Measurements from ENCODE around the gene IFNL3. TPM values are rescaled to one million over a fixed set of nuclear protein-coding genes. Genes with fewer than 3 reads are reported as not detected.

IFNL3 gene
- total and polyA plus RNA-seq, 2 of the 13 experiments (the other 11 are each of a cell fraction or from before 2014, with no cell fraction given) = not detected

- no peak for TF ChIP-seq HBP1 (CRISPR knock-in tag; IDR thresholded peaks at IDR 0.05; ENCODE audit: low read depth)
- TF ChIP-seq ARID3A (IDR thresholded peaks at IDR 0.05; ENCODE audit: low read depth, low read length) = no peak
- no peak for TF ChIP-seq MXD1 (CRISPR knock-in tag; IDR thresholded peaks at IDR 0.05)
- no peak for TF ChIP-seq ZBTB3 (CRISPR knock-in tag; IDR thresholded peaks at IDR 0.05; ENCODE audit: borderline replicate concordance, low read depth)
- TF ChIP-seq BHLHE40 (IDR thresholded peaks at IDR 0.05; ENCODE audit: low read length) = peak; percentile 77
- no peak for TF ChIP-seq ZNF441 (CRISPR knock-in tag; IDR thresholded peaks at IDR 0.05; ENCODE audit: borderline replicate concordance)
- TF ChIP-seq KDM5B (CRISPR knock-in tag; IDR thresholded peaks at IDR 0.05; ENCODE audit: borderline replicate concordance) = no peak
- TF ChIP-seq XBP1 (CRISPR knock-in tag; IDR thresholded peaks at IDR 0.05) = no peak
- TF ChIP-seq PCBP1 (IDR thresholded peaks at IDR 0.05; ENCODE audit: borderline replicate concordance, low read depth, low read length) = no peak
- peak; percentile 21; the same call in 1 of the 2 replicates for TF ChIP-seq TFAP4 (IDR thresholded peaks at IDR 0.05; ENCODE audit: borderline replicate concordance, low read depth)
- TF ChIP-seq MYC (CRISPR knock-in tag; IDR thresholded peaks at IDR 0.05; ENCODE audit: borderline replicate concordance) = peak; percentile 21; the same call in 1 of the 2 replicates
- no peak for TF ChIP-seq ZNF253 (CRISPR knock-in tag; IDR thresholded peaks at IDR 0.05; ENCODE audit: borderline replicate concordance)
- TF ChIP-seq EZH2 (conservative IDR thresholded peaks at IDR 0.05; ENCODE audit: low read depth, low read length) = no peak
- TF ChIP-seq PATZ1 (CRISPR knock-in tag; IDR thresholded peaks at IDR 0.05) = peak; percentile 68; the same call in 1 of the 2 replicates
- no peak for TF ChIP-seq GFI1 (CRISPR knock-in tag; IDR thresholded peaks at IDR 0.05; ENCODE audit: borderline replicate concordance)
- no peak for TF ChIP-seq ZSCAN20 (CRISPR knock-in tag; IDR thresholded peaks at IDR 0.05; ENCODE audit: borderline replicate concordance)
- TF ChIP-seq ZNF251 (CRISPR knock-in tag; IDR thresholded peaks at IDR 0.05) = no peak
- TF ChIP-seq MNT (IDR thresholded peaks at IDR 0.05) = no peak
- no peak for TF ChIP-seq KLF16 (CRISPR knock-in tag; IDR thresholded peaks at IDR 0.05)
- TF ChIP-seq GTF2F1 (IDR thresholded peaks at IDR 0.05; ENCODE audit: low read length) = no peak
Observed at GRCh38 chr19:39237200-39238184, 7.3 kb downstream of the IFNL3 start (continued).
